OCI-LY3 (cell line): Measurements from ENCODE around the gene MMP1.
A peak's percentile ranks its signal among the peaks of the same experiment; 100 is the strongest.

ENCODE experiments used
- H2AFZ ChIP-seq: fragments of 200-600, 300-600 bp; shearing (Covaris generic); 2 replicates; pipeline ENCODE4 v1.6.0; 2014; ENCODE audit warnings: antibody characterized with exemption, low read depth, low read length
- H3K27ac ChIP-seq: fragments of 200-600, 300-600 bp; sonication (generic); 2 replicates; pipeline ENCODE4 v1.5.1; 2014; ENCODE audit warnings: mild to moderate bottlenecking, low read length, moderate library complexity, mixed read lengths
- H3K27me3 ChIP-seq: fragments of 200-600, 300-600 bp; sonication (generic); 2 replicates; pipeline ENCODE4 v1.6.1; 2014; ENCODE audit warnings: low read depth, low read length, mixed read lengths
- H3K36me3 ChIP-seq: fragments of 200-600, 300-600 bp; sonication (generic); replicated peaks from 2 replicates; pipeline ENCODE3; 2014; ENCODE audit warnings: low read depth, low read length, mixed read lengths
- H3K4me1 ChIP-seq: fragments of 300-600, 200-600 bp; sonication (generic); 2 replicates; pipeline ENCODE4 v1.6.1; 2014; ENCODE audit warnings: low read length, mixed read lengths
- H3K4me2 ChIP-seq: fragments of 200-600, 300-600 bp; sonication (generic); 2 replicates; pipeline ENCODE4 v1.6.1; 2014; ENCODE audit warnings: low read length, mixed read lengths
- H3K4me3 ChIP-seq: fragments of 300-600, 200-600 bp; sonication (generic); 2 replicates; pipeline ENCODE4 v1.5.1; 2014; ENCODE audit warnings: antibody characterized with exemption, mild to moderate bottlenecking, low read length, moderate library complexity
- H3K79me2 ChIP-seq: fragments of 300-600, 200-600 bp; shearing (Covaris generic); 2 replicates; pipeline ENCODE4 v1.6.1; 2014; ENCODE audit warnings: mild to moderate bottlenecking, low read length, mixed read lengths
- H3K9ac ChIP-seq: fragments of 300-600, 200-600 bp; shearing (Covaris generic); 2 replicates; pipeline ENCODE4 v1.6.0; 2014; ENCODE audit warnings: mild to moderate bottlenecking, low read length, moderate library complexity
- H3K9me3 ChIP-seq: fragments of 200-600, 300-600 bp; shearing (Covaris generic); 2 replicates; pipeline ENCODE4 v1.6.1; 2014; ENCODE audit warnings: low read length, mixed read lengths; ENCODE audit not compliant: insufficient read depth
- H4K20me1 ChIP-seq: fragments of 200-600, 300-600 bp; sonication (generic); 2 replicates; pipeline ENCODE4 v1.6.1; 2016; ENCODE audit warnings: low read length, mixed read lengths; ENCODE audit not compliant: insufficient read depth
- EZH2phosphoT487 ChIP-seq: fragments of 200-600 bp; shearing (Covaris generic); IDR thresholded peaks from 2 replicates; pipeline ENCODE4 v1.6.1; 2018; ENCODE audit warnings: antibody characterized with exemption, mixed run types, low read depth
- TF ChIP-seq, protein P1 (sequence below): fragments of 200-600, 300-600 bp; sonication (generic); IDR thresholded peaks from 2 replicates; pipeline ENCODE4 v1.5.1; 2014; ENCODE audit warnings: antibody characterized with exemption, low read length, low read depth

Gene MMP1

GRCh38 chr11:102799681-102800340 lies 1.9 kb upstream of the MMP1 start:
- no peaks in the 10 kb centered on the region for H3K9me3 ChIP-seq
- H4K20me1 ChIP-seq: no peaks in the 10 kb centered on the region

GRCh38 chr11:102794382-102794781 lies 3.6 kb downstream of the MMP1 start:
- no peak for TF ChIP-seq EZH2phosphoT487
- TF ChIP-seq, protein P1, sequence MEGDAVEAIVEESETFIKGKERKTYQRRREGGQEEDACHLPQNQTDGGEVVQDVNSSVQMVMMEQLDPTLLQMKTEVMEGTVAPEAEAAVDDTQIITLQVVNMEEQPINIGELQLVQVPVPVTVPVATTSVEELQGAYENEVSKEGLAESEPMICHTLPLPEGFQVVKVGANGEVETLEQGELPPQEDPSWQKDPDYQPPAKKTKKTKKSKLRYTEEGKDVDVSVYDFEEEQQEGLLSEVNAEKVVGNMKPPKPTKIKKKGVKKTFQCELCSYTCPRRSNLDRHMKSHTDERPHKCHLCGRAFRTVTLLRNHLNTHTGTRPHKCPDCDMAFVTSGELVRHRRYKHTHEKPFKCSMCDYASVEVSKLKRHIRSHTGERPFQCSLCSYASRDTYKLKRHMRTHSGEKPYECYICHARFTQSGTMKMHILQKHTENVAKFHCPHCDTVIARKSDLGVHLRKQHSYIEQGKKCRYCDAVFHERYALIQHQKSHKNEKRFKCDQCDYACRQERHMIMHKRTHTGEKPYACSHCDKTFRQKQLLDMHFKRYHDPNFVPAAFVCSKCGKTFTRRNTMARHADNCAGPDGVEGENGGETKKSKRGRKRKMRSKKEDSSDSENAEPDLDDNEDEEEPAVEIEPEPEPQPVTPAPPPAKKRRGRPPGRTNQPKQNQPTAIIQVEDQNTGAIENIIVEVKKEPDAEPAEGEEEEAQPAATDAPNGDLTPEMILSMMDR: peak; percentile 67
- peak overlapping the region; percentile 24 for H2AFZ ChIP-seq
- no peaks in the 10 kb centered on the region; the same call in 1 of the 2 replicates for H3K27me3 ChIP-seq
- H3K4me3 ChIP-seq: no peak overlapping the region
- H4K20me1 ChIP-seq: no peaks in the 10 kb centered on the region
- no peak overlapping the region for H3K27ac ChIP-seq
- peak overlapping the region; percentile 26; the same call in 1 of the 2 replicates for H3K4me2 ChIP-seq
- no peaks in the 10 kb centered on the region for H3K79me2 ChIP-seq
- H3K9me3 ChIP-seq: no peaks in the 10 kb centered on the region
- no peaks in the 10 kb centered on the region for H3K36me3 ChIP-seq
- H3K9ac ChIP-seq: no peak overlapping the region
- peaks cover 17% of the 10 kb centered on the region for H3K4me1 ChIP-seq

More at GRCh38 chr11:102799681-102800340, 1.9 kb upstream of the MMP1 start:
- TF ChIP-seq EZH2phosphoT487: no peak
- TF ChIP-seq, protein P1: no peak
- Histone ChIP-seq H2AFZ (no peak overlapping the region), H3K4me1 (peaks cover under 1% of the 10 kb centered on the region), H3K9ac (no peak overlapping the region), H3K27me3 (no peaks in the 10 kb centered on the region; the same call in 1 of the 2 replicates), H3K79me2 (no peaks in the 10 kb centered on the region), H3K4me2 (no peak overlapping the region), H3K4me3 (no peak overlapping the region), H3K36me3 (no peaks in the 10 kb centered on the region), H3K27ac (no peak overlapping the region)

DNA sequence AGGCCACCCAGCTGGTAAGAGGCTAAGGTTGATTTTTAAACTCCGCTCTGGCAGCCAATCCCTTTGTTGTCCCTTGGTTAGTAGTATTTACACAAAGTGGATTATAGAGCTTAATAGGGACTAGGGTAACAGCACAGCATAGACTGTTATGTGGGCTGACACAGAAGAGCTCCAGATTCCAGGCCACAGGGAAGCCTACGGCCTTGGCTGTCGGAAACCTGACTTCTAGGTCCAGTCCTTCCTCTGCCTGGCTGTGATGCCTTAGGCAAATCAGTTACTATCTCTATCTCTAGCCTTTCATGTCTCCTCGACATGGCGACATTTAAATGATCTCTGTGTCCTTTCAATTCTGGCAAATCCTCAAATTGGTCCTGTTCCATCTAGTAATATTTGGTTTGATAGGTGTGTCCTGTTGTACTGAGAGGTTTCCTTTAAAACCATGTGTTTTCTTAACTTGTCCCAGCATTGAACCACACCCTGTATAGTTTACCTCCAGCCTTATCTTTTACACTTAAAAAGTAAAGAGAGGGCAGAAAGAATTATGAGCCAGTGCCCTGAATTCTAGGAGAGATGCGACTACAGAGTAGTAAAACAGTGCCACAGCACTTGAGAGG lies 4.2 kb downstream of the MMP1 start:
- H3K79me2 ChIP-seq: no peaks in the 10 kb centered on the region
- no peak overlapping the region for H3K27ac ChIP-seq
- H2AFZ ChIP-seq: peak overlapping the region; percentile 24
- H3K9ac ChIP-seq: no peak overlapping the region
- H4K20me1 ChIP-seq: no peaks in the 10 kb centered on the region
- H3K4me3 ChIP-seq: no peak overlapping the region
- TF ChIP-seq, protein P1: no peak
- no peak for TF ChIP-seq EZH2phosphoT487
- no peaks in the 10 kb centered on the region; the same call in 1 of the 2 replicates for H3K27me3 ChIP-seq
- H3K4me2 ChIP-seq: peak overlapping the region; percentile 26; the same call in 1 of the 2 replicates
- peaks cover 17% of the 10 kb centered on the region for H3K4me1 ChIP-seq
- H3K9me3 ChIP-seq: no peaks in the 10 kb centered on the region
- H3K36me3 ChIP-seq: no peaks in the 10 kb centered on the region

GRCh38 chr11:102792604-102793003 lies 5.4 kb downstream of the MMP1 start:
- Histone ChIP-seq H3K9me3 (no peaks in the 10 kb centered on the region), H2AFZ (peak overlapping the region; percentile 53), H3K4me2 (peak overlapping the region; percentile 37), H3K9ac (no peak overlapping the region), H3K4me3 (0 out of 2 replicates have a peak overlapping the region, but pooled peaks have one; percentile 26), H4K20me1 (no peaks in the 10 kb centered on the region), H3K36me3 (no peaks in the 10 kb centered on the region), H3K4me1 (peaks cover 17% of the 10 kb centered on the region), H3K79me2 (no peaks in the 10 kb centered on the region), H3K27ac (no peak overlapping the region), H3K27me3 (no peaks in the 10 kb centered on the region; the same call in 1 of the 2 replicates)
- TF ChIP-seq, protein P1: no peak
- TF ChIP-seq EZH2phosphoT487: no peak
